ENCODE data around the gene LRRC32. TPM values are rescaled to one million over a fixed set of nuclear protein-coding genes. Genes with fewer than 3 reads are reported as not detected.

The LRRC32 gene
- total RNA-seq, 1 experiment from 2014 or later = 0.46 TPM

- Histone ChIP-seq H2BK20ac (ENCODE audit: low read depth, low read length, poor library complexity, severe bottlenecking) (no peak overlapping the region), H3K23me2 (ENCODE audit: insufficient read length, low read depth, low read length, poor library complexity, severe bottlenecking) (no peaks in the 10 kb centered on the region), H4K91ac (ENCODE audit: insufficient read length, low read depth, low read length) (no peak overlapping the region), H3K14ac (ENCODE audit: insufficient read depth, low read length) (no peak overlapping the region), H2BK120ac (ENCODE audit: low read depth, low read length, poor library complexity, severe bottlenecking) (no peak overlapping the region), H4K20me1 (ENCODE audit: control insufficient read depth, insufficient read depth, insufficient read length) (no peaks in the 10 kb centered on the region), H3T11ph (ENCODE audit: low read length) (no peak overlapping the region), H3K4me2 (ENCODE audit: insufficient read depth, insufficient read length, low read length) (no peak overlapping the region), H3K23ac (ENCODE audit: insufficient read length, low read depth, low read length) (no peak overlapping the region), H3K27ac (ENCODE audit: insufficient read length, low read depth, low read length) (no peak overlapping the region), H3K18ac (ENCODE audit: insufficient read length, low read depth, low read length) (no peak overlapping the region), H2BK12ac (ENCODE audit: insufficient read length, low read depth, low read length) (no peak overlapping the region), H3K79me2 (ENCODE audit: insufficient read depth, low read length) (no peaks in the 10 kb centered on the region), H4K8ac (replicated peaks; ENCODE audit: insufficient read length, low read depth, low read length) (no peak overlapping the region), H2BK15ac (ENCODE audit: low read depth, low read length) (no peak overlapping the region), H3K4ac (ENCODE audit: low read depth, low read length) (no peak overlapping the region), H3K56ac (ENCODE audit: insufficient read length, low read depth, low read length) (no peak overlapping the region), H2AFZ (ENCODE audit: low read length) (no peak overlapping the region), H4K5ac (ENCODE audit: insufficient read length, low read depth, low read length) (no peak overlapping the region), H3K4me1 (ENCODE audit: insufficient read depth, low read length) (peaks cover 3% of the 10 kb centered on the region; the same call in 1 of the 2 replicates), H2BK5ac (ENCODE audit: insufficient read length, low read length) (no peak overlapping the region), H3K9ac (ENCODE audit: extremely low read depth, insufficient read length, low read length) (no peak overlapping the region), H3K27me3 (ENCODE audit: insufficient read depth, low read length) (no peaks in the 10 kb centered on the region; the same call in 1 of the 2 replicates), H2AK5ac (ENCODE audit: insufficient read length, low read length) (no peak overlapping the region), H3K9me3 (ENCODE audit: control insufficient read depth, low read depth, low read length) (no peaks in the 10 kb centered on the region), H3K79me1 (ENCODE audit: insufficient read depth, low read depth, low read length, poor library complexity, severe bottlenecking) (no peaks in the 10 kb centered on the region)
- H3K27me3 Mint-ChIP-seq (ENCODE audit: low read depth) = peaks cover 28% of the 10 kb centered on the region
- no peak for DNase-seq
- H3K36me3 Mint-ChIP-seq (ENCODE audit: insufficient read depth in 1 of 3, low read depth in 3 of 3) = peaks cover 0 to 5% (median 4%) of the 10 kb centered on the region in 3 experiments; a peak in 2 of 7 replicates
- WGBS (ENCODE audit: extremely low coverage, insufficient read length, low lambda C conversion rate) = no CpG with 5 or more reads among the region's 7 CpGs
- no peak overlapping the region for H3K27ac Mint-ChIP-seq
- H3K9me3 Mint-ChIP-seq = no peaks in the 10 kb centered on the region; a peak in 2 of 5 replicates
- no peak for TF ChIP-seq CTCF (conservative IDR thresholded peaks at IDR 0.05)
- peaks cover 8 to 20% of the 10 kb centered on the region in 2 experiments for H3K4me1 Mint-ChIP-seq
- no peak overlapping the region for H3K4me3 Mint-ChIP-seq
Observed at GRCh38 chr11:76683161-76684095, 12.9 kb upstream of the LRRC32 start.

Measured in H9 (cell line).